Measurements from ENCODE around the gene CDH12.

- TF ChIP-seq CTCF (IDR thresholded peaks at IDR 0.05; ENCODE audit: insufficient read depth, low read length, poor library complexity, severe bottlenecking), result no peak
- no peak for TF ChIP-seq EZH2phosphoT487 (conservative IDR thresholded peaks at IDR 0.05; ENCODE audit: low read length)
Observed at GRCh38 chr5:22316294-22316693, 536.9 kb downstream of the CDH12 start.
